Activated naive CD4-positive, alpha-beta T cell treated with anti-CD3 and anti-CD28 coated beads, Interleukin-2, amount 50 U/mL, for 72 hours (primary cell): Measurements from ENCODE around the gene DYDC2. TPM values are rescaled to one million over a fixed set of nuclear protein-coding genes. Genes with fewer than 3 reads are reported as not detected.
"Not testable (repeated sequence)": the region's sequence is repeated elsewhere in the genome, so short reads cannot be mapped to it uniquely, and the experiment has no call there.

ENCODE experiments used
- ATAC-seq, 2 donors: fragments of 150-1000 bp; cut with Tn5 transposase; 2 replicates each; pipeline ENCODE4 v1.10.0; 2021; ENCODE audit warnings: mild to moderate bottlenecking in 2 of 2, moderate library complexity in 2 of 2
- DNase-seq, 2 donors: peaks; one replicate each; pipeline ENCODE4 v3.0.0; 2021 to 2022; ENCODE audit warnings: low spot score in 2 of 2
- H3K27ac Mint-ChIP-seq, 2 donors: one replicate each; pipeline ENCODE4 v1.8.0; 2022; ENCODE audit warnings: mild to moderate bottlenecking in 2 of 2, mixed read lengths in 2 of 2
- H3K36me3 Mint-ChIP-seq, 2 donors: one replicate each; pipeline ENCODE4 v1.8.0; 2022; ENCODE audit warnings: mixed read lengths in 2 of 2
- H3K9me3 Mint-ChIP-seq, 2 donors: one replicate each; pipeline ENCODE4 v1.8.0; 2022; ENCODE audit warnings: mixed read lengths in 2 of 2
- total RNA-seq, 2 donors: library from RNA; stranded (reverse); gene quantifications; one replicate each; pipeline ENCODE4 v1.2.3, GENCODE V29; 2022

DYDC2 gene
- total RNA-seq, 2 donors from 2014 or later = not detected

DNA sequence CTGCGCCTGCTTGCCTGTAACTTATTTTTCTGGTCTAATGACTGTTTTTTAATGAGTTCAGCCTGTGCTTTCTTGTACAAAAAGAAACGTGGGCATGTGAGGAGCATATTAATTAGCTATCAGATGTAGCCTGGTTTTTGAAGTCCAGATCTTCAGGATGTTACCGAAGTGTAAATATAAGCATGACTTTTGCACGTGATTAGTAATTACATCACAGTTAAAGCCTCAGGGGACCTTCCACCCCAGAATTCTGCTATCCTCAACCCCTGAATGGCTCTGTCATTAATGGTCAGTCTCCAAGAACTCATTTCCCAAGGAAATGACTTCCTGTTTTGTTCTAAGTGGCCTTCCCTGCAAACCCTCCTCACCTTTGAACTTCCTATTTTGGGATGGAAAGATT lies 49.6 kb downstream of the DYDC2 start:
- H3K27ac Mint-ChIP-seq = no peak overlapping the region
- no peaks in the 10 kb centered on the region for H3K9me3 Mint-ChIP-seq
- no peaks in the 10 kb centered on the region for H3K36me3 Mint-ChIP-seq
- ATAC-seq (no peak), DNase-seq (no peak)

DNA sequence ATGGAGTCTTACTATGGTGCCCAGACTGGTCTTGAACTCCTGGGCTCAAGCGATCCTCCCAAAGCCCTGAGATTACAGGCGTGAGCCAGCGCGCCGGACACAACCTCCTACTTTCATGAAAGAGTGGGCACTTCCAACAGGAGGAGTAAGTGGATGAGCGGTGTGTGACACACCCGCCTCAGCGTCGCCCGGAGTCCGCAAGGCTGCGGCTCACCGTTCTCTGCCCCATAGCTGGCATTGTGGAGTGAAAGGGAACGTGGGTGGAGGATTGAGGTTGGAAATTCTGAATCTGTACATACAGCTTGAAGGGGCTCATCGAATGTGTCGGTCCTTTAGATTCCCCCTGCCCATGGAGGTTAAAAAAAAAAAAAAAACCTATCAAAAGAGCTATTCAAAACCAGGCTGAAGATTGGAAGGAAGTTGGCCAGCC lies 51.2 kb downstream of the DYDC2 start:
- Mint-ChIP-seq H3K9me3 (no peaks in the 10 kb centered on the region), H3K27ac (peak overlapping the region; percentile 86 to 98), H3K36me3 (no peaks in the 10 kb centered on the region)
- DNase-seq (peak; percentile 51 to 85), ATAC-seq (peak; percentile 78 to 87)

DNA sequence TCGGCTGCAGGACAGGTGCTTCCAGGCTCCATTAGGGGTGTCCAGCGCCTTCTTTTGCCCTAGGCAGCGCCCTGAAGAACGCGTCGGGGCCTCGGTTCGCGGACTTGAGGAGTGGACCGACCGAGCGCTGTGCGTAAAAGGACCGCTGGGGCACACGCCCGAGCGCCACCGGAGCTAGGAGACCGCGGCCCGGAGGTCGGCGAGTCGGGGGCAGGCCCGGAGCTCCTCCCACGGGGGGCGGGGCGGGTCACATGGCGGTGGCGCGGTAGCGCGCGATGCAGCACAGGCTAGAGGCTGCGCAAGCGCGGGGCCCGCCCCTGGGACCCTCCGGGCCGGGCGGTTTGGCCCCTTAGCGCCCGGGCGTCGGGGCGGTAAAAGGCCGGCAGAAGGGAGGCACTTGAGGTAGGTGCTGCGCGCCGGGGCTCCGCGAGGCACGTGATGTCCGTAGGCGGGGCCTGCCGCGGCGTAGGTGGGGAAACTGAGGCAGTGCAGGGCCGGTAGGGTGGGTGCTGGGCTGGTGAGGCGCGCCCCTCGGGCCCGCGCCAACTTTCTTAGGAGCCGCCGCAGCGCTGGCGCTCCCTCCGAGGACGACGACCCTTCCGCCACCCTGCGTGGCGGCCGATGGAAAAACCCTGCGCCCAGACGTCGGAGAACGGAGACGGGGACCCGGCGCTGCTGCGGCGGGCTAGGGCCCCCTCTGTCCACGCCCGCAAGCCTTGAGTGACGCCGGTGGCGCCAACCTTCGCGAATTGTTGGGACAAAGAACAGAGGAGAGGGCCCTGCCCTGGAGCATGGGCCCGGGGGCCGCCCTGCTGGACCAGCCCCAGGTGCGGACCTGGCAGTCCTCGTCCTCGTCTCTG lies 51.9 kb downstream of the DYDC2 start, which contains the start of gene PRXL2A:
Gene PRXL2A, plus strand, starts transcription at position 310 of the 860 bp plus-strand sequence. CDS start 11,917 bp downstream, outside the sequence.
- Mint-ChIP-seq H3K9me3 (no peaks in the 10 kb centered on the region), H3K36me3 (no peaks in the 10 kb centered on the region), H3K27ac (peak within 1 kb of the TSS; percentile 86 to 98)
- peak; percentile 77 to 96 for ATAC-seq
- DNase-seq = peak; percentile 86 to 91

DNA sequence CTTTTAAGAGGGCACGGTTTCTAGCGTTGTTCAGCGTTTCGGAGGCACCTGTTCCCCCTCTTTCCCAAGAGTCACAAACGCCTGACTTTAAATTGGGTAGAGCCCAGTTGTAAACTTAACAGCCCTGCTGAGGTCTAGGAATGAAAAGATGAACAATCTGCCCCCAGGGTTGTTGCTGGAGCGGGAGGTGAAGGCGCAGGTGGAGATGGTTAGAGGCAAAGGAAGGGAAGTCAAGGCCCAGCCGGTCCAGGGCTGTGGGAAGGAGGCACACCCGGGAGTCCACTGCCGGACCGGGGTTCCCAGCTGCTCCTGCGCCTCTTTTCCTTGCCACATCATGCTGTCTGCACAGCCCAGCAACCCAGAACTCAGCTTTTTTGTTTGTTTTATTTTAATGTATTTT lies 52.5 kb downstream of the DYDC2 start:
- Mint-ChIP-seq H3K27ac (peak overlapping the region; percentile 25 to 86), H3K9me3 (no peaks in the 10 kb centered on the region), H3K36me3 (no peaks in the 10 kb centered on the region)
- DNase-seq (no peak), ATAC-seq (no peak)

DNA sequence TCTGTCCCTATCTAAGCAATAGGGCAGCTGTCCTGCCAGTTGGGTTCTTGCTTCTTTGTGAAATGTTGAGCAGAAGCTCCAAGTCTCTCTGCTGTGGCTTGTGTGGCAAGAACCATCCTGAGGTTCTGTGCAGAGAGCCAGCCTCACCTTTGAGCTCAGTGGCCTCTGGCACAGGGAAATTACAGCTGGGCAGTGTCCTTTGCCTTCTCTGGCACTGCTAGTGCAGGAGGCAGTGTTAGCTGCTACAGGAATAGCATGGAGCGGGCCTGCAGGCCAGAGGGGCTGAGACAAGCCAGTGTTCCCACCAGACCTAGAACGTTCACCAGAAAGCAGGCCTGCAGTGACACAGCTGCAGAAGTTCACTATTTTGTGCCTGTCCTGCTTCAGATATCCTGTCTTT lies 53.5 kb downstream of the DYDC2 start:
- Mint-ChIP-seq H3K9me3 (no peaks in the 10 kb centered on the region), H3K27ac (no peak overlapping the region), H3K36me3 (no peaks in the 10 kb centered on the region)
- DNase-seq = no peak
- no peak for ATAC-seq

DNA sequence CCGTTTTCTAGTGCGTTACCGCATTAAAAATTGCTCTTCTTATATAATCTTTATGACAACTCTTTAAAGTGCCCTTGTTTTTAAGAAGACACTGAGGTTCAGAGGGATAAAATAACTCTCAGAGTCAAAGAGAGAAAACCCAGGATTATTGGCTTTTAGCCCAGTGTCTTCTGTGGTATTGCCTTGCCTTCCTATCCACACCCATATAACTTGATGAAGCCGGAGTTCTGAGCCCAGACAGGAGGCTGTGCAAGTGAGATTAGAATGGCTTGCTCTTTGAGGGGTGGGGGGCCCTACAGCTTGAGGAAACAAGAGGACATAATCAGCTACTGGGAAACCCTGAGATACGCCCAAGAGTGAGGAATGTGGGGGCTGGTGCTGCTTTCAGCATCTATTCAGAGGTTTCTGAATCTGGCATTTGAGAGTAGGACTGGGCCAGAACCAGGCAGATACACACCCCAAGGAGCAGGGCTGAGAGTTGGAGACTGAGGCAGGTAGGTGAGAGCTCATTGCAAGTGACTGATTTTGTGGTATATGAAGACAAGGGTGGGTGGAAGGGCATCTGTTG lies 54.1 kb downstream of the DYDC2 start:
- Mint-ChIP-seq H3K9me3 (no peaks in the 10 kb centered on the region), H3K27ac (no peak overlapping the region), H3K36me3 (no peaks in the 10 kb centered on the region)
- ATAC-seq (no peak), DNase-seq (no peak)

DNA sequence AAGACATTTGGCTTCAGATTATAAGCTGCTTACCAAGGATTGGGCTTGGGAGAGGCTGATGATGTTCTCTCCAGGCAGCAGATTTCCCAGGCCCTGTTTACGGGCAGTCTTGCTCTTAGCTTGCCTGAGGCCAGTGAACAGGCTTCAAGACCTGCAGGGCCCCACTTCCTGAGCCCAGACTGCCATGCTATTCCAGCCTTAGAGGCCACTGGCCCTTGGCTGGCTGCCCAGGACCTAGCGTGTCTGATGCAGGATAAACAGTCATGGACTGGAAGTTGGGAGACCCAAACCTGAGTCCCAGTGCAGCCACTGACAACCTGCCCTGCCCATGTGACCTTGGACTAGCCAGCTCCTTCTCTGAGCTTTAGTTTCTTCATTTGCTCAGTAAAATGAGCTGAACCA lies 54.7 kb downstream of the DYDC2 start:
- ATAC-seq = no peak
- no peak for DNase-seq
- no peak overlapping the region for H3K27ac Mint-ChIP-seq
- H3K9me3 Mint-ChIP-seq = no peaks in the 10 kb centered on the region
- no peaks in the 10 kb centered on the region for H3K36me3 Mint-ChIP-seq

DNA sequence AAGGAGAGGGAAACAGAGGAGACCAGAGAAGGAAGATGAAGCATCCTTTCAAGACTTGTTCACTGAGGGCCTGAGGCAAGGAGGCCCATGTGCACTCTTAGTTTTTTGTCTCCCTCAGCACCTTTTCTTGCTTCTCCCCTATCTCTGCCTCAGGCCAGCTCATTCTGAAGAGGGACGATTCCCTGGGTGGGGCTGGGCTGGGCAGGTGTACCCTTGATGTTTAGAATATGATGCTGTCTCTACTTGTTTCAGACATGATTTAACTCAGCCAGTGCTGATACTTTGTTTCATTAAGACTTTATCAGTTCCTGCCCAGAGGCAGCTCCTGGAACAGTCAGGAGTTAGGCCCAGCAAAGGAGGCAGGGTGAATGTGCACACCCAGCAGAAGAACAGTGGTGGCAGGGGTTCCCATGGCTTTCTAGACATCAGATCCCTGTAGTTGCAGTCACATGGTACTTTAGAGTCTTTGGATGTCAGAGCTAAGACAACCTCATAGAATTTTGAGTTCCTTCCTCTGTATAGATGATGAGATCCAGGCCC lies 55.2 kb downstream of the DYDC2 start:
- H3K27ac Mint-ChIP-seq = no peak overlapping the region
- no peaks in the 10 kb centered on the region for H3K36me3 Mint-ChIP-seq
- no peaks in the 10 kb centered on the region for H3K9me3 Mint-ChIP-seq
- no peak for DNase-seq
- no peak for ATAC-seq

DNA sequence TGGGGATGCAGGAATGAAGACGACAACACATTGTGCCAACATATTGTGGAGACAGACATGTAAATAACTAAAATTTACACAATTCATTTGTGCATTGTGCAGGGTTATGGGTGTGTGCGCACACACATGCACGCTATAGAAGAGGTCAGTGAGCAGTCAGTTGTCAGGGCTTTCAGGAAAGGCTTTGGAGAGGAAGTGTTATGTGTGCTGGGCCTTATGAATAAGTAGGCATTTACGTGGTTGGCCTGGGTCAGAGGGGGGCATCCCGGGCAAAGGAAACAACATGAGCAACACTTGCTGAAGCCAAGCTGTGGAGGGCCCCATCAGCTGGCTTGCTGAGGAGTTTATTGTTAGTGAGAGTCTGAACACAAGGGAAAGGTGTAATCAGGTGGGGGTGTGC lies 55.9 kb downstream of the DYDC2 start:
- peak overlapping the region; percentile 34 to 48 for H3K27ac Mint-ChIP-seq
- DNase-seq (no peak), ATAC-seq (peak in 1 of 2 donors; percentile 9)
- H3K36me3 Mint-ChIP-seq = no peaks in the 10 kb centered on the region
- H3K9me3 Mint-ChIP-seq = no peaks in the 10 kb centered on the region

DNA sequence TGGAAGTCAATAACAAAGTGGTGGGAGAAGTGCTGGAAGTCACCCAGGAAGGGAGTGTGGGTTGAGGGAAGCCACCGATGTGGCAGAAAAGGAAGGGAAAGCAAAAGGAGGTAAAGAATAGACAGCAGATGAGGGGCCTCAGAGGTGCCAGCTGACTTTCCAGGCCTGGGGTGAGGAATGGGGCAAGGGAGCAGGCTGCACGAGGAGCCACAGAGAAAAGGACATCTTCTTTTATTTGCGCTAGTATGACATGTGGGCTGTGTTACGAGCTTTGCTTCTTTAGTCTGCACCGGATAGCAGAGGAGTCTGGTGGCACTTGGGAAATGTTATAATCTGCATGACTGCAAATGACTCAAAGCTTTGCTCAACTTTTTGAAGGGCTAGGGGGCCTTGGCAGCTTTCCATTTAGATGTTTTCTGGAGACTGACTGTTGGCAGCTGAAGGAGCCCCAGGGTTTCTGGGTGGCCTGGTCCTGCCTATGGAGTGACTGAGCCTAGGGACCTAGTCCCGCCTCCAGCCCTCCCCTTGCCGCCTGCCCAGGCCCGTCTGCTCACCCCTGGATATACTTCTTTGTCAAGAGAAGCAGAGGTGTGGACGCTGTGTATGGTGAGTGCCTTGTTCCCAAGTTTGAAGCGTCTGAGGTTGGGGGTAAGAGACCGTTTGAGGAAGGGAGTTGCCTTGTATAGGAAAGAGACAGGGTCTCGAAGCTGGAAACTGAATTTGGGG lies 56.9 kb downstream of the DYDC2 start:
- Mint-ChIP-seq H3K27ac (peak overlapping the region in 1 of 2 donors; percentile 34), H3K36me3 (no peaks in the 10 kb centered on the region), H3K9me3 (no peaks in the 10 kb centered on the region)
- DNase-seq (no peak), ATAC-seq (peak in 1 of 2 donors; percentile 17)

DNA sequence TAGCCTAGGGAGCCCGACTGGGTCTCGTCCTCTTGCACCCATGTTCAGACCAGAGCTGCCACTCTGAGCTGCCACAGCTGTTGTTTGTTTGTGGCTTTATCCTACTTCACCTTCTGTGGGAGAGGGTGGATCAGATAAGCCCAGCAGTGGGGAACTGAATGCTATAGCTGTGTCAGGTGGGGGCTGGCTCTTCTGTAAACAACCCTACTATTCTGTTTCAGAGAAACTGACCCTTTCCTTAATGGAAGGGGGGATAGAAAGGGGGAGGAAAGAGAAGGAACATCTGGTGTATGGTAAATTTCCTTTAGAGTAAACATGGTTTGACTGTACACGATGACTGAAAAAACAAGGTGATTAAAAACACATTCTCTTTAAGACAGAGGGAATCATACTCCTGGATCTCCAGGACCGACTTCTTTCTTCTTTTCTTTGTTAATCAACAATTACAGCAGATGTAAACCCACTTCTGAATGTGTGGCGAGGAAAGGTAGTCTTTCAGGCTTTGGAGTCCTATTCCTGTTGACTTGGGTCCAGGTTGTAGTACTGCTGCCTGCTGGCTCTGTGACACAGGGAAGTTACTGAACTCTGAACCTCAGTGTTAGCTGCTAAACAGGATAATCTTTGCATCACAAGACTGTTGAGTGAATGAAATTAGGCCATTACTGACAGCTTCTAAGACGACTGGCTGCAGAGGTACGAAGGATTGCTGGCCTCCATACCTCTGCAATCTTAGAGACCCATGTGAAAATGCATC lies 57.7 kb downstream of the DYDC2 start:
- H3K36me3 Mint-ChIP-seq = no peaks in the 10 kb centered on the region
- H3K9me3 Mint-ChIP-seq = no peaks in the 10 kb centered on the region
- H3K27ac Mint-ChIP-seq = peak overlapping the region in 1 of 2 donors; percentile 34
- ATAC-seq = no peak
- no peak for DNase-seq

DNA sequence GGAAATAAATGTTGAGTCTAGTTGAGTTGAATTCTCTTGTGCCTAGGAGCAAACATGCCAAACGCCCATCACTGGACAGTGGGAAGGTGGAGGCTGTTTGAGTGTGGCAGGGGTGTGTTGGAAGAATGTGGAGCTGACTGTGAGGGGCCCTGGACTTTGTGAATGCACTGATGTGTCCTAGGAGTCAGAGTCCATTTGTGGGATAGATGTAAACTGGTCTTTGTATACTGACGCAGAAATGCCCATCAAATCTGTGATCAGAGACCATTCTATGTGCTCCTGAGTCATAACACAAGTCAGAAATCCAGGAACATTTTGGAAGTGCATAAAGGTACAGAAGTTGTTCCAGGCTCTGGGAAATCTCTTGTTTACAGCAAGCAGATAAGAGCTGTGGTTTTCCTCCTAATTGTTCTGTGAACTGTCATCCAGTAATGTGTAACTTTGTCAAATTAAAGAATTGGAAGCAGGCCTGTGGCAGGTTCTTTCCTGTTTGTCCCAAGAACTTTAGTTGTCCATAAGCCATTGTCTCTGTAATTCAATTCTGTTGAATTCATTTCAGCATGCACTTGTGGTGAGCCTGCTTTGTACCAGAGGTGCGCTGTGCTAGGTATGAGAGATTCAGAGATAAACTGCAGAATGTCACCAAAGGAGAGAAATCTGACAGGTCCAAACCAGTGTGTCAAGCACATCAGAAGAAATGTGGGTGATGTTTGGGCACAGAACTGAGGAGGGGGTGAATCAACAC lies 59.3 kb downstream of the DYDC2 start:
- H3K36me3 Mint-ChIP-seq = no peaks in the 10 kb centered on the region
- H3K9me3 Mint-ChIP-seq = no peaks in the 10 kb centered on the region
- H3K27ac Mint-ChIP-seq = no peak overlapping the region
- DNase-seq (no peak), ATAC-seq (no peak)

DNA sequence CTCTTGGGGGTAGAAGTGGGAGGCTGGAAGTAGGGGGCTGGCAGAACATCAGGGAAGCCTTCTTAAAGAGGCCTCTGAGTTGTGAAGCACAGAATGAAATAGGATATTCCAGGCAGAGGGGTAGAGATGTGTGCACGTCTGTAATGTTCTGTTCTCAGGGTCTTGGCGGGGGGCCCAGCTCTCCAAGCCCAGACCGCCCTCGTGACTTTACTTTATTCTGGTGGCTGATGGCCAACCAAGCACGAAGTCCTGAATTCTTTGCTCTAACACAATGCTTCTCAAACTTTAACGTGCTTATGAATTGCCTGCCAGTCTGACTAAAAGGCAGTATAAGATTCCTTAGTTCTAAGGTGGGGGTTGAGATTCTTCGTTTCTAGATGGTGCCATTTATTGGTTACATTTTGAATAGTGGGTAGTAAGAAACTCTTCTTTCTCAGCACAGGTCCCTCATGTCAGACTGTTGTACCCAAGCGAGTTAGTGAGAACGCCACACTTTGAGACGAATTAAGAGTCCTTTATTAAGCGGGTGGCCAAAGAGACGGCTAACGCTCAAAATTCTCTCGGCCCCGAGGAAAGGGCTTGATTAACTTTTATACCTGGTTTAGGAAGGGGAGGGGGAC lies 60.0 kb downstream of the DYDC2 start:
- peak overlapping the region in 1 of 2 donors; percentile 76 for H3K27ac Mint-ChIP-seq
- ATAC-seq = no peak
- H3K36me3 Mint-ChIP-seq = no peaks in the 10 kb centered on the region
- H3K9me3 Mint-ChIP-seq = no peaks in the 10 kb centered on the region
- no peak for DNase-seq

DNA sequence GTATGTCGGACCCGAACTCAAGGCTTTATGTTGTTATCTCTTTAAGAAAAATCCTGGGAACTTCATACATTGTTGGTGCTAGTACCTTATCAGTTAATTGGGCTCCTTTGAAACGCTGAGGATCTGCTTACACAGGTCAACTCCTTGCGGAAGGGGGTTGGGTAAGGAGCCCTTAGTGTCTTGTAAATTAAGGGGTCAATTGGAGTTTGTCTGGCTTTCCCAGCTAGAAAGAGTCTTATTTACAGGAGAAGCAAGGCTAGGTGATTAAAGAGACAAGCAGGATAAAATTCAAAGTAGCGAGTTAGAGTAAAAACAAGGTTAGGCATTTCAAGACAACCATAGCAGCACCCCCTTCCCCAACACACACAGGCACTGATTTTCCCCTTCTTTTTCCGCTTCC lies 60.7 kb downstream of the DYDC2 start:
- not testable (repeated sequence) for H3K27ac Mint-ChIP-seq, H3K9me3 Mint-ChIP-seq, ATAC-seq, DNase-seq, H3K36me3 Mint-ChIP-seq
